ENCODE results near the gene TOMM7. TPM values are rescaled to one million over a fixed set of nuclear protein-coding genes. Genes with fewer than 3 reads are reported as not detected.

TOMM7 gene
- total RNA-seq, 1 experiment from 2014 or later: 588 TPM

DNA sequence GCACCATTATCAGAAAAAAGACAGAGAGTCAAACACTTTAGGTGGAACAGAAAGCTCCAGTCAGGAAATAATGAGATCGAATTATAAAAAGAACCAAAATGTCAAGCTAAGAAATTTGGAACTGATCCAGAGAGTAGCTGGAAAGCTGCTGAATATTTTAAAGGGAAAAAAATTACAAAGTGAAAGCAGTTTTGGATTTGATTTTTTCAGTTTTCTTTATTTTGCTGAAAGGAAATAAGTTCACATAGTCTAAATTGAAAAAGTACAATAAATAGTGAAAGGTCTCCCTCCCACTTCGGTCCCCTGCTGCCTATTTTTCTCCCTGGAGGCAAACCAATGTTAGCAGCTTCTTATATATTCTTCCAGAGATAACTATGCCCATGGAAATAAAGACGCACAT is 11.3 kb upstream of the TOMM7 start:
- H3K27me3 ChIP-seq (ENCODE audit: insufficient read depth, low read depth): no peaks in the 10 kb centered on the region
- no peaks in the 10 kb centered on the region for H3K36me3 ChIP-seq (ENCODE audit: low read depth)
- POLR2A ChIA-PET (ENCODE audit: unreplicated experiment): no interaction called here
- intact Hi-C loops (cut with micrococcal nuclease; ENCODE audit: unreplicated experiment): no loop called here
- 0 out of 2 replicates have a peak, but pooled peaks cover 5% of the 10 kb centered on the region for H3K9me2 ChIP-seq (ENCODE audit: insufficient read depth)
- no TSS peak for BruUV-seq (replicated peaks)
- no peaks in the 10 kb centered on the region for H3K79me2 ChIP-seq (ENCODE audit: low read depth)
- H3K4me1 ChIP-seq (replicated peaks; ENCODE audit: insufficient read depth): no peaks in the 10 kb centered on the region
- no peaks in the 10 kb centered on the region; the same call in 1 of the 2 replicates for H3F3A ChIP-seq (ENCODE audit: insufficient read depth, low read depth)
- H4K20me1 ChIP-seq (ENCODE audit: insufficient read depth): no peaks in the 10 kb centered on the region
- TF ChIP-seq EZH2 (IDR thresholded peaks at IDR 0.05; ENCODE audit: low read depth) (no peak), CTCF (conservative IDR thresholded peaks at IDR 0.05) (no peak)
- H2AFZ ChIP-seq: no peak overlapping the region
- CTCF ChIA-PET: no interaction called here
- no peak overlapping the region for H3K4me3 ChIP-seq
- H3K9me3 ChIP-seq (ENCODE audit: insufficient read depth, low read depth): no peaks in the 10 kb centered on the region
- no peak overlapping the region for H3K27ac ChIP-seq
- H3K4me2 ChIP-seq: no peak overlapping the region
- no peak for DNase-seq

DNA sequence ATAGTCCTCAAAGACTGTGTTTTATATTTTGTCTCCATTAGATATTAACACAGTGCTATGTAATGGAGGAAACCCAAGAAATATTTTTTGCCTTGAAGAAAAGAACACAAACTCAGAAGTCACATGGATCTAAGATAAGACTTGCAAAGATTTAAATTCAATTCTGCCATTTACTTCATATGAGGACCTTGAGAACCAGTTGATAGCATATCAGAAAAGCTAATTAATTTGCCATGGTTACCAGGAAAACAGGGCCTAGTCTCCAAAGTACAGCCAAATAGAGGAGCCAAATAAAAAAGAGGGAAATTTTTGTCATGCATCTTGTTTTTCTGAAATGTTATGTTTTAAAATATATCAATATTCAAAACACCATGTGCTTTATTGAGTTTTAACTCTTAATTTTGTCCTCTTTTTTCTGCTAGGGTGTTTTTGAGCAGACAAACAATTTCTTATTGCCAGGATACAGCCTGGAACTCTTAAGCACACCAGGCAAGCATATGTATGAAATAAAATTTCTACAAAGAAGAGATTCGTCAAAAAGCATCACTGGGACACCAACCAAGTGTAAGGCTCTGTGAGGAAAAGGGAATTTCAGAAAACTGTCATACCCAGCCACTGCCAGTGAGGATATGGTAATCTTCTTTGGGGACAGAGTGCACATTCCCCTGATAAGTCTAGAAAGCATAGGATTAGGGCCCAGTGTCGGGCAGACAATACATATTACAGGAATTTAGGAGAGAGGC is 10.6 kb upstream of the TOMM7 start:
- CTCF ChIA-PET: no interaction called here

DNA sequence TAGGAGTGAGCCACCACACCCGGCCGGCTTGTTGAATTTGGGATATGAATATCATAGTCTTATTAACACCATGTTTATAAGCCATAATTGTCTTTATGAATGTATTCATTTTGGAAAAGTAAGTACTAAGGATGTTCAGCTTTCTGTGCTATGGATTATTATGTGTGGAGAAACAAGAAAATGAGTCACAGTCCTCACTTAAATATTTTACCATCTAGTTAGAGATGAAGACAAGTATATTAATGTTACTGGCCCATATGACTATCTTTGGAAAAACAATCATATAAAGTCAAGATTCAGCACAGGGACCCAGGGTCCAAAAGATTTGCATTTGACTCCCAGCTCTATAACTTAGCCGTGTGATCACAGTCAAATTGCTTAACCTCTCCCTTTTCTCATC is 9.8 kb upstream of the TOMM7 start:
- no TSS peak for BruUV-seq (replicated peaks)
- no peaks in the 10 kb centered on the region for H4K20me1 ChIP-seq (ENCODE audit: insufficient read depth)
- H3K27ac ChIP-seq: no peak overlapping the region
- 0 out of 2 replicates have a peak, but pooled peaks cover 5% of the 10 kb centered on the region for H3K9me2 ChIP-seq (ENCODE audit: insufficient read depth)
- H3K36me3 ChIP-seq (ENCODE audit: low read depth): no peaks in the 10 kb centered on the region
- TF ChIP-seq EZH2 (IDR thresholded peaks at IDR 0.05; ENCODE audit: low read depth) (no peak), CTCF (conservative IDR thresholded peaks at IDR 0.05) (no peak)
- no peak overlapping the region for H3K4me2 ChIP-seq
- H3K4me3 ChIP-seq: no peak overlapping the region
- H3K27me3 ChIP-seq (ENCODE audit: insufficient read depth, low read depth): no peaks in the 10 kb centered on the region
- no peaks in the 10 kb centered on the region for H3K79me2 ChIP-seq (ENCODE audit: low read depth)
- intact Hi-C loops (cut with micrococcal nuclease; ENCODE audit: unreplicated experiment): no loop called here
- no peak overlapping the region for H2AFZ ChIP-seq
- H3K4me1 ChIP-seq (replicated peaks; ENCODE audit: insufficient read depth): no peaks in the 10 kb centered on the region
- ChIA-PET POLR2A (ENCODE audit: unreplicated experiment) (no interaction called here), CTCF (no interaction called here)
- no peaks in the 10 kb centered on the region; the same call in 1 of the 2 replicates for H3F3A ChIP-seq (ENCODE audit: insufficient read depth, low read depth)
- H3K9me3 ChIP-seq (ENCODE audit: insufficient read depth, low read depth): no peaks in the 10 kb centered on the region
- no peak for DNase-seq

More for the DNA sequence above, 10.6 kb upstream of the TOMM7 start:
- intact Hi-C loops (cut with micrococcal nuclease; ENCODE audit: unreplicated experiment): no loop called here
- Histone ChIP-seq H3K4me3 (no peak overlapping the region), H3F3A (ENCODE audit: insufficient read depth, low read depth) (no peaks in the 10 kb centered on the region; the same call in 1 of the 2 replicates), H4K20me1 (ENCODE audit: insufficient read depth) (no peaks in the 10 kb centered on the region), H3K4me1 (replicated peaks; ENCODE audit: insufficient read depth) (no peaks in the 10 kb centered on the region), H3K27ac (no peak overlapping the region), H3K36me3 (ENCODE audit: low read depth) (no peaks in the 10 kb centered on the region), H3K27me3 (ENCODE audit: insufficient read depth, low read depth) (no peaks in the 10 kb centered on the region), H2AFZ (no peak overlapping the region), H3K9me2 (ENCODE audit: insufficient read depth) (0 out of 2 replicates have a peak, but pooled peaks cover 5% of the 10 kb centered on the region), H3K9me3 (ENCODE audit: insufficient read depth, low read depth) (no peaks in the 10 kb centered on the region), H3K79me2 (ENCODE audit: low read depth) (no peaks in the 10 kb centered on the region), H3K4me2 (no peak overlapping the region)
- no TSS peak for BruUV-seq (replicated peaks)
- TF ChIP-seq EZH2 (IDR thresholded peaks at IDR 0.05; ENCODE audit: low read depth) (no peak), CTCF (conservative IDR thresholded peaks at IDR 0.05) (no peak)
- POLR2A ChIA-PET (ENCODE audit: unreplicated experiment): no interaction called here
- no peak for DNase-seq

Measured in PC-9 (cell line).